Measurements from ENCODE around the gene DHRS1.
A peak's percentile ranks its signal among the peaks of the same experiment; 100 is the strongest.

DHRS1 gene

DNA sequence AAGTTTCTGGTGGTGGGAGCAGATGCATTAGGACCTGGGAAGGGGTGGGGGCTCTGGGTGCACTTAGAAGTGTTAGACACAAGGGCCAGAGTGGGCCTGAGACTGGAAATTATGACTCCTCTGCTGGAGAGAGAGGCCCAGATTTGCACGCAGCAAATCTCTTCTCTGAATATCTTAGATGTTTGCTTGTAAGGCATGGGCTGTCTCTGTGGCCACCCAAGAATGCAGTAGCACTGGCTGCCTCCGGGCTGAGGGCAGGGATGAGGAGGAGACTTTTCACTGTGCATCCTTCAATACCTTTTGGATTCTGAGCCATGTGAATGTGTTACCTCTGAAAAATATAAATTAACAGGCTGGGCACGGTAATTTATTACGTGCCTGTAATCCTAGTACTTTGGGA is 14.2 kb downstream of the DHRS1 start:
- Mint-ChIP-seq H3K36me3 (peaks cover 8% of the 10 kb centered on the region), H3K4me3 (no peak overlapping the region), H3K4me1 (peaks cover 15% of the 10 kb centered on the region), H3K27ac (no peak overlapping the region), H3K9me3 (no peaks in the 10 kb centered on the region)
- DNase-seq (ENCODE audit: low spot score in 2 of 2) (no peak), ATAC-seq (no peak)

DNA sequence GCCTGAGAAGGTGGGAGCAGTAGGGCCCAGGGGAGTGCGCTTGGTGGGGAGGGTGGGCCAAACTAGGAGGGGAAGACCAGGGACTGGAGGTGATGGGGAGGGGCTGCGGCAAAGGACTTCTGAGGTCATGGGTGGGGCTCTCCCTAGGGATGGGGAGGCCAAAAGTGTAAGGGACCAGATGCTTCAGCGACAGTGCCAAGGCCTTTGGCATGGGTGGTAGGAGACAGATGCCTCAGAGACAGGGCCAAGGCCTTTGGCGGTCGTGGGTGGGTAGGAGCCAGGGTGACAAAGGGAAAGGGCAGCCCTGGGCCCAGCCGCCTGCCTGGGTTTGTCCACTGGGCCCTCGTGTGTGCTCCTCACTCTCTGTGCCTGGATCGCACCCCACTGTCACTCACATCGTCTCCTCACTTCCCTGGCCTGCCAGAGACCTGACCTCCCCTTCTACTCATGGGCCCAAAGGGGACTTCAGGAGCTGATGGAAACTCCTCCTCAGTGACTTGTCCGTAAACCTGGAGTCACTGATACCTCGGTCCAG is 15.0 kb downstream of the DHRS1 start:
- ATAC-seq (no peak), DNase-seq (ENCODE audit: low spot score in 2 of 2) (no peak)
- H3K36me3 Mint-ChIP-seq: peaks cover under 1% of the 10 kb centered on the region
- H3K9me3 Mint-ChIP-seq: no peaks in the 10 kb centered on the region
- H3K4me1 Mint-ChIP-seq: peaks cover 12% of the 10 kb centered on the region
- no peak overlapping the region for H3K4me3 Mint-ChIP-seq
- H3K27ac Mint-ChIP-seq: no peak overlapping the region

DNA sequence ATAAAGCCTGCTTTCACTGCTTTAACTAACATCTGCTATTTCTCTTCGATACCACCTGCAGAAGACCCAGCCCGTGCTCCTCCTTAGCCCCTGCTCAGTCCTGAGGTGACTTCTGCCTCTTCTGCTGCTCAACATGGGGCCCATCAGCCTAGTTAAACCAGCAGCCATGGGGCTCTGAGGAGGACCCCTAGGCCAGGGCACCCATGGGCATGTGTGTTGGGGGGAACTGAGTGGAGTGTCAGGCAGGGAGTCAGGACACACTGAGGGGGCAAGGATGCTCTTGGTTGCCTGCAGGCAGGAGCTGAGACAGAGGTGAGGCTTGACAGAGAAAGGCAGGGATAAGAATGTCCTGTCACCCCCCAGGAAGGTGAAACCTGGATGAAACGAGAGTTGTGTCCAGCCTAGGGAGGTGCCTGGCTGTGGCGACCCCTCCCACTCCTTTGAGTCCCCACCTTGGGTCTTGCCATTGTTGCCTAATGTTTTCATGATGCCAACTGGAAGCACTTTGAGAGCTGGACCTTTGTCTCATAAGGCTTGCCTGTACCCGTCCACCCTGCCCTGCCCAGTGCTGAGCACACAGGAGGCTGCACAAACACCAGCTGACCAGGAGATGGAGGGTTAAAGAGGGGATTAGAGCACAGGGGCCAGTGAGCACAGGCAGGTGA is 15.7 kb downstream of the DHRS1 start:
- no peak overlapping the region for H3K27ac Mint-ChIP-seq
- peaks cover 15% of the 10 kb centered on the region for H3K4me1 Mint-ChIP-seq
- DNase-seq (ENCODE audit: low spot score in 2 of 2): no peak
- no peaks in the 10 kb centered on the region for H3K36me3 Mint-ChIP-seq
- H3K9me3 Mint-ChIP-seq: no peaks in the 10 kb centered on the region
- no peak for ATAC-seq
- no peak overlapping the region for H3K4me3 Mint-ChIP-seq

DNA sequence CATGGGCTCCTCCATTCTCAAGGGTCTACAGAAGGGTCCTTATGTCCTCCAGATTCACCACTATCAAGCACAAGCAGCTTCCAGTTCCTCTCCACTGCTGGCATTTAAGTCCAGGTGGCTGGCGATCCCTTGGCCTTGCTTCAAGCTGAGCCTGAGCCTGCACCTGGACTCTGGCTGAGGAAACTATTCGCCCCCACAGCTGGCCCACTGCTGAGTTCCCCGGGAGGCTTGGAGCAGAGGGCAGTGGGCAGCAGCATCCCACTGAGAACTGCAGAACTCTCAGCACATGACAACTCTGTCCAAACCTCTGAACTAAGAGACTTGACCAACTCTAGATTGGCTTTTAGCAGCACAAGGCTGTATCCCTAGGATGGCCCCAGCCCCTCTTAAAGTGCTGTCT is 16.8 kb downstream of the DHRS1 start:
- Mint-ChIP-seq H3K36me3 (no peaks in the 10 kb centered on the region), H3K4me1 (peaks cover 24% of the 10 kb centered on the region), H3K27ac (peak overlapping the region; percentile 41), H3K4me3 (no peak overlapping the region), H3K9me3 (no peaks in the 10 kb centered on the region)
- no peak for ATAC-seq
- no peak for DNase-seq (ENCODE audit: low spot score in 2 of 2)

DNA sequence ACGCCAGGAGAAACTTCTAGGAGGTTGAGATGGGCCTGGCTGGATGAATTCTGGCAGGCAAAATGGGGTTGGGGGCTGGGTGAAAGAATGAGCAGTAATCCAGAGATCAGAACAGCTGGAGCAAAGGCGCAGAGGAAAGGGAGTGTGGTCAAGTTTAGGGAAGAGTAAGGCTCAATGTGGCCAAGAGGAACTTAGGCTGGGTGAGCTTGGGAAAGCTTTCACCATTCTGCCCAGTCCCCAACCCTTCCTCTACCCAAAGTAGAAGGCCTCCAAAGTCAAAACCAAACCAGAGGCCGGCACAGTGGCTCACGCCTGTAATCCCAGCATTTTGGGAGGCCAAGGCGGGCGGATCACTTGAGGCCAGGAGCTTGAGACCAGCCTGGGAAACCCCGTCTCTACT is 17.9 kb downstream of the DHRS1 start:
- ATAC-seq (no peak), DNase-seq (ENCODE audit: low spot score in 2 of 2) (no peak)
- H3K36me3 Mint-ChIP-seq: no peaks in the 10 kb centered on the region
- peak overlapping the region; percentile 69 for H3K27ac Mint-ChIP-seq
- H3K9me3 Mint-ChIP-seq: no peaks in the 10 kb centered on the region
- peaks cover 31% of the 10 kb centered on the region for H3K4me1 Mint-ChIP-seq
- H3K4me3 Mint-ChIP-seq: no peak overlapping the region

DNA sequence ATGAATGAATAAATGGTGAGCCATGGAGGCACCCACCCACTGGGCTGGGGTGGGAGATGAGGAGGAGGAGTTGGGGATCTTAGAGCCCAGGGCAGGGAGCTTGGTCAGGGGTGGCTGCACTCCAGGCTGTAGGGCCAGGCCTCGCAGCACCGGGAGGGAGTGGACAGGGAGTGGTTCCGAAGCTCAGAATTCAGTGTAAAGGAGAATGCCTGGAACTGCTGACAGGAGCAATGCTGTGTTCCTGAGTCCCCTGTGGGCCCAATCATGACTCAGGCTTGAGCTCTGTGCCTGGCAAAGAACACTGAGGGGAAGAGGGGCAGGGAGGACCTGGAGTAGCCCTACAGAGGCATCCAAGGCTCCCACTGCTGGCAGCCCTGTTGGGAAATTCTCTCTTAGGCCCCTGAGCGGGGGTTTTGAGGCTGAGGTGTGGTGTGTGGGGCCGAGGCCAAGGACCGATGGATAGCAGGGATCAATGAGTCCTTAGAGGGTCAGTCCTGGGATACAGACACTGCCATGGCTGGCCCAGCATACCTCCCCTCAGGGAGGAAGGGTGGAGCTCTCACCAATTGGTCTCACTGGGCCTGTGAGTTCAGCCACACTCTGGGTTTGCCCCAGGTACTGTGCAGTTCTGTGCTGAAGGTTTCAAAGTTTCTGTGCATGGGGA is 18.7 kb downstream of the DHRS1 start:
- ATAC-seq: no peak
- H3K27ac Mint-ChIP-seq: peak overlapping the region; percentile 69

DNA sequence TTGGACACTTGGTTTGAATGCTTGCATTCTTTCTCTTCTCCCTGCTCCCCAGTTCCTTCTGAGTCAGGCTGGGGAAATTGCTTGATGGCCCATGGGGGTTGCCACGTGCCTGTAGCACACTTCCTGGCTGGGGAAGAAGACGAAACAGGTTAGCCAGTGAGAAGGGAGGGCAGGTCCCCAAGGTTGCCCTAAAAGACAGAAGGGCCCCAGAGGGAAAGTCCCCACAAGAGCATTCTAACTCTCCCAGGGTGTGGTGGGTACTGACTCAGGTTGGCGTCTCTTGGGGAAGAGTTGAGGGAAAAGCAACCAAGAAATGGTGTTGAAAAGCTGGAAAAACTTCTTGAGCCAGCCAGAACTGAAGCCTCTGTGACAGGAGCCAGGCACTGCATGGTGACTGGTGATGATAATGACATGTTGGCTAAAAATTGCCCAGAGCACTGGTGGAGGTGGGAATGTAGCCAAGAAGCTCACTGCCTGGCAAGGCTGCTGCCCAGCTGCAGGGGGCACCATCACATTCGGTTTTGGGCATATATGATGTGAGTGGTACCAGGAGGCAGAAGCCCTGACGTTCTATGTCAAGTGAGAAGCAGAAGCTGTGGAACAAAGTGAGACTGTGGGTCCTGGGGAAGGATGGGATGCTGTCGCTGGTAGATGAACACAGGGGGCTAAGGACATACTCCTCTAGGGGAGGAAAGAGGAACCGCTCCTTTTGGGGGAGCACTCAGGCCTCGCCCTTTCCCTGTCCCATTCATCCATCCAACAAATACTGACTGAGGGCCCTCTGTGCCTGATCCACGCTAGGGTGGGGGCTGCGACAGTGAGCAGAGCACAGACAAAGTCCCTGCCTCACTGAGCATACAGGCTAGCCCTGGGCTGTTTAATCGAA is 20.0 kb downstream of the DHRS1 start:
- H3K36me3 Mint-ChIP-seq: no peaks in the 10 kb centered on the region
- H3K9me3 Mint-ChIP-seq: no peaks in the 10 kb centered on the region
- peaks cover 27% of the 10 kb centered on the region for H3K4me1 Mint-ChIP-seq
- ATAC-seq: peak; percentile 86
- peak overlapping the region; percentile 69 for H3K27ac Mint-ChIP-seq
- no peak for DNase-seq (ENCODE audit: low spot score in 2 of 2)
- H3K4me3 Mint-ChIP-seq: peak overlapping the region; percentile 25

More for the DNA sequence above, 18.7 kb downstream of the DHRS1 start:
- no peaks in the 10 kb centered on the region for H3K36me3 Mint-ChIP-seq
- H3K4me1 Mint-ChIP-seq: peaks cover 27% of the 10 kb centered on the region
- no peaks in the 10 kb centered on the region for H3K9me3 Mint-ChIP-seq
- no peak overlapping the region for H3K4me3 Mint-ChIP-seq
- DNase-seq (ENCODE audit: low spot score in 2 of 2): no peak

DNA sequence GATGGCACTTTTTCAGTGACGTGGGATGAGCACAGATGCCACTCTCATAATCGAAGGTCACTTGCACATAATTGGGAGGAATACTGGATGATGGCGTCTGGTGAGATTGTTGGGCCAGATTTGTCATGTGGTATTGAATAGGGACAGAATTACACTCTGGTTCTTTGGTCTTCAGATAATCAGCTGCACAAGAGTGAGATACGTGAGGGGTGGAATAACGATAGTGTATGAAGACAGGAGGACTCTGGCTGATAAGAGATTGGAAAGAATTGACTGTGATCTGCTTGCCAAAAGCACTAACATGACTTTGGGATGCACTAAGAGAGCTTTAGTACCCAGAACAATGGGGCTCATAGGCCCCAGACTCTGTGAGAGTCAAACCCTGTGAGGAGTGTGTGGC is 21.2 kb downstream of the DHRS1 start:
- no peaks in the 10 kb centered on the region for H3K9me3 Mint-ChIP-seq
- peak overlapping the region; percentile 30 for H3K27ac Mint-ChIP-seq
- H3K36me3 Mint-ChIP-seq: no peaks in the 10 kb centered on the region
- H3K4me3 Mint-ChIP-seq: no peak overlapping the region
- ATAC-seq: no peak
- DNase-seq (ENCODE audit: low spot score in 2 of 2): no peak
- peaks cover 38% of the 10 kb centered on the region for H3K4me1 Mint-ChIP-seq

DNA sequence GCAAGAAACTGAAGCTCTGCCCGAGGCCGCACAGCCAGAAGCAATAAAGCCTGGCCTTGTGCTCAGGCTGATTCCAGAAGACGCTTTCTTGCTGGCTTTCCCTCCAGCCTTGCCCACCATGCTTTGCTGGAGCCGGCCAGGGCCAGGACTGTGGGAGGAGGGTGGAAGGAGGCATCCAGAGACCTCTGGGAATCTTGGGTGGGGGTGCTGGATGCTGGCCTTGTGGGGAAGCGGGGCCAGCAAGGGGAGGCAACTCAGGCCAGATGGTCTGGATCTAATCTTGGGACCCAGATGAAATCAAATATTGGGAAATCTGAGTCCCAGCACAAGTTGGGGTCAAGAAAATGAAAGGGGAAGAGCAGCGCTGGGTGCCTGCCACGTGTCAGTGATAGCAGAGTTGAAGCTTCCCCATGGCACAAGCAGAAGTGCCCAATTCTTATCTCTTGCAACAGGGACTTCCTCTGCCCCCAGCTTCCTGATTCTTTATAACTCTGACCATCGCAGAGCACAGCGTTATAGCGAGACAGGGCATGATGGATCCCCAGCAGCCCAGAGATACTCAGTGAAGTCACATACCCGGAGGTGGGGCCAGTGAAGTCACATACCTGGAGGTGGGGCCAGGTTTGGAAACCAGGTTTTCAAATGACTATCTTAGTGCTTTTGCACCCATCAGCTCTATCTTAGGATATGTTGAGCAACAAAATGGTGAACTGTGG is 21.8 kb downstream of the DHRS1 start:
- peaks cover 45% of the 10 kb centered on the region for H3K4me1 Mint-ChIP-seq
- peak overlapping the region; percentile 30 for H3K27ac Mint-ChIP-seq
- no peak for DNase-seq (ENCODE audit: low spot score in 2 of 2)
- no peaks in the 10 kb centered on the region for H3K9me3 Mint-ChIP-seq
- H3K4me3 Mint-ChIP-seq: no peak overlapping the region
- ATAC-seq: no peak
- no peaks in the 10 kb centered on the region for H3K36me3 Mint-ChIP-seq

DNA sequence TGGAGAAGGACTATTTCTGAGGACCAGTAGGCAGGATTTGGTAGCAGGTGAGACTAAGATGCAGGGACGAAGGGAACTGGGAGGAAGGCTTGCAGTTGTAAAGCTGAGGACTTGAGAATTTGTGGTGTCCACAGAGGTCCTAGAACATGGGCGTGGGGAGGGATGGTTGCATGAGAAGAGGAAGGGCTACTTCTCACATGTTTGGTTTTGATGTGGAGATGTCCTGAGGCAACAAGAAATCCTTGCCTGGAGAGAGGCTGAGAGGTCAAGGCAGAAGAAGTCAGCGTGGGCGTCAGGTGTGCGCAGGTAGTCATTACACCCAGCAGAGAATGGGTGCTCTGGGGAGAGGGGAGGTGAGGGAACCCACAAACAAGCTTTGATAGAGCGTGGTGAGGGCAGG is 22.5 kb downstream of the DHRS1 start:
- peaks cover 52% of the 10 kb centered on the region for H3K4me1 Mint-ChIP-seq
- peak overlapping the region; percentile 67 for H3K27ac Mint-ChIP-seq
- H3K36me3 Mint-ChIP-seq: peaks cover under 1% of the 10 kb centered on the region
- no peak for DNase-seq (ENCODE audit: low spot score in 2 of 2)
- ATAC-seq: no peak
- no peak overlapping the region for H3K4me3 Mint-ChIP-seq
- no peaks in the 10 kb centered on the region for H3K9me3 Mint-ChIP-seq

DNA sequence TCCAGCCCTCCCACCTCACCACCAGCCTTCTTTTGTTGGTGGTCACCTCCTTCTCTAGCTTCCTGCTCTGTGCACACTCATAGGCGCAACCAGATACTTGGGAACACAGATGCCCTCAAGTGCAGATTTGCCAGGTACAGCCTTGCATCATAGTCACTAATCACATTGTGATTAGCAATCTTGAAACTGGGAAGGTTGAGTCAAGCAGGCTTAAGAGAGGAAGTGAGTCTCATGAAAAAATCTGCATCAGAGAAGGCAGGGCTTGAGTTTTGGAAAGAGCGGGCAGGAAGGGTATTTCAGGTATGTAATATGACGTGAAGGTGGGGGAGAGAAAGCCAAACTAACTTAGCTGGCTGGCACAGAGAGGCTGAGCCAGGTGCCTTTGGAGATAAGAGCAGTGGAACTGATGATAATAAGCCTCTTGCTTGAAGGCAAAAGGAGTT is 25.5 kb downstream of the DHRS1 start:
- Mint-ChIP-seq H3K36me3 (peaks cover 10% of the 10 kb centered on the region), H3K4me3 (peak overlapping the region; percentile 16), H3K27ac (peak overlapping the region; percentile 0), H3K9me3 (no peaks in the 10 kb centered on the region), H3K4me1 (peaks cover 59% of the 10 kb centered on the region)
- DNase-seq (ENCODE audit: low spot score in 2 of 2): peak; percentile 22 to 74
- peak; percentile 77 for ATAC-seq

DNA sequence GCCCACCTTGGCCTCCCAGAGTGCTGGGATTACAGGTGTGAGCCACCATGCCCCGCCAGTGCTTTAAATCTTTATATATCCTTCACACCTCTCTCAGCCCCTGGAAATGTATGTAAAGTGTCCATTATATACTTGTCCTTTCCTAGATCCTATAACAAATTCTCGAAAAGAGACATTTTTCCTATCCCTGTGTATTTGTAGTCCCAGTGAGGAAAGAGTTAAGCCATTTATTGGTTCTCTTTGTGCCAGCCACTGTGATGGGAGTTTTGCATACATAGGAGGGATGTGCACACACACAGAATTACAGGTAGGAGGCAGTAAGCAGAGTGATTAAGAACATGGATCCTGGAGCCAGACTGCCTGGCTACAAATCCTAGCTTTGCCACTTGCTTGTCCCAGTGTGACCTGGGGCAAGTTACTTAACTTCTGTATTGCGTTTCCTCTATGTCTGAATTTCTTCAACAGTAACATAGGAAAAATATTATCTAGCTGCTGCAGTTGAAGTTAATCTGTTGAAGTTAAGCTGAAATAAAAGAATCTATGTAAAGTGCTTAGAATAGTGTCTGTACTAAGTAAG is 26.1 kb downstream of the DHRS1 start:
- H3K9me3 Mint-ChIP-seq: no peaks in the 10 kb centered on the region
- DNase-seq (ENCODE audit: low spot score in 2 of 2) (no peak), ATAC-seq (no peak)
- peaks cover 53% of the 10 kb centered on the region for H3K4me1 Mint-ChIP-seq
- H3K27ac Mint-ChIP-seq: peak overlapping the region; percentile 0
- peaks cover 16% of the 10 kb centered on the region for H3K36me3 Mint-ChIP-seq
- no peak overlapping the region for H3K4me3 Mint-ChIP-seq

DNA sequence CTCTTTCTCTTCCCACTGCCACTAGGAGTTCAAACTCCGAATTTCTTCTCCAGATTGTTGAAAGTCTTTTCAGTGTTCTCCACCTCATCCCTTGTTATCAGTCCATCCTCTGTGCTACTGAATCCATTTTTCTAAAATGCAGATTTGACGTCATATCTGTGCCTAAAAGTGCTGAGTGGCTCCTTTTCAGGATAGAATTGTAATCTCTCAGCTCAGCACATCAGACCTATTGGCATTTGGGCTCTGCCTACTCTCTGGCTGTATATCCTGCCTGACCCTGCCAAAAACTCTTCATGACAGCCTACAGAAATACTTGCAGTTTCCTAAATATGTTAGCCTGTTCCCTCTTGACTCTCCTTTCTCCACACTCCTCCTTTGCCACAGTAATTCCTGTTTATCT is 27.1 kb downstream of the DHRS1 start:
- H3K4me3 Mint-ChIP-seq: peak overlapping the region; percentile 79
- no peaks in the 10 kb centered on the region for H3K9me3 Mint-ChIP-seq
- DNase-seq (ENCODE audit: low spot score in 2 of 2): no peak
- peaks cover 48% of the 10 kb centered on the region for H3K4me1 Mint-ChIP-seq
- peaks cover 20% of the 10 kb centered on the region for H3K36me3 Mint-ChIP-seq
- peak overlapping the region; percentile 91 for H3K27ac Mint-ChIP-seq
- no peak for ATAC-seq

DNA sequence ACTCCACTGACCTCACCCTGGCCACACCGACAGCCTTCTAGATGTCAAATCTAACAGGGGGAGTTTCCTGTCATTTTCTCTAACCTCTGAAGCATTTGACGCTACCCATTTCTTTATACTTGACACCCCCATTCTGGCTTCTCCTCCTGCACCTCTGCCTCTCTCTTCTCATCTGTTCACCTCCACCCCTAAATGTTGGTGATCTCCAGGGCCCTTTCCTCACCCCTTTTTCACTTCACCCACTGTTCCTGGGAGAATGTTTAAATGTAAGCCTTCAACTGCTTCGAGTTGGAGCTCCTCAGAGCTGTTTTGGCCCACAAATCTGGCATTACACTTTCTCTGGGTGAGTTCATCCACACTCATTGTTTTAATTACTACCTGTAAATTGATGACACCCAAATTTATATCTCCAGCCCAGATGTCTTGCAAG is 27.7 kb downstream of the DHRS1 start:
- Mint-ChIP-seq H3K9me3 (no peaks in the 10 kb centered on the region), H3K4me1 (peaks cover 48% of the 10 kb centered on the region)

More for the DNA sequence above, 27.7 kb downstream of the DHRS1 start:
- Mint-ChIP-seq H3K36me3 (peaks cover 26% of the 10 kb centered on the region), H3K27ac (peak overlapping the region; percentile 91), H3K4me3 (peak overlapping the region; percentile 79)
- ATAC-seq (no peak), DNase-seq (ENCODE audit: low spot score in 2 of 2) (no peak)
